Psoas muscle (tissue), 8 donors: Measurements from ENCODE around the gene DTD1. TPM values are rescaled to one million over a fixed set of nuclear protein-coding genes. Genes with fewer than 3 reads are reported as not detected.

ENCODE experiments used
- ATAC-seq, 4 donors: fragments of 200-7000 bp; cut with Tn5 transposase; one replicate each; pipeline ENCODE4 v1.9.1; 2020; ENCODE audit warnings: moderate library complexity in 3 of 4, mild to moderate bottlenecking in 2 of 4
- DNase-seq, 2 donors: peaks; one replicate each; pipeline ENCODE4 v3.0.0-alpha.2; 2020
- H3K27ac ChIP-seq: fragments of 200-600 bp; one replicate; pipeline ENCODE4 v1.8.0; 2022
- H3K27me3 ChIP-seq, 3 donors: fragments of 200-600 bp in 1 of 3; one replicate each; pipeline versions ENCODE4 v1.6.1 to v1.8.0; 2013 to 2022; ENCODE audit warnings: low read length in 2 of 3, mild to moderate bottlenecking in 2 of 3, moderate library complexity in 1 of 3; ENCODE audit not compliant: insufficient read depth in 3 of 3
- H3K36me3 ChIP-seq, 2 donors: fragments of 200-600 bp in 1 of 2; one replicate each; pipeline versions ENCODE4 v1.6.1 to v1.8.0; 2013 to 2022; ENCODE audit warnings: low read depth in 1 of 2, mild to moderate bottlenecking in 1 of 2, moderate library complexity in 1 of 2; ENCODE audit not compliant: insufficient read depth in 1 of 2
- H3K4me1 ChIP-seq: fragments of 200-600 bp; one replicate; pipeline ENCODE4 v1.8.0; 2022
- H3K4me3 ChIP-seq: fragments of 200-600 bp; one replicate; pipeline ENCODE4 v1.8.0; 2022; ENCODE audit warnings: mild to moderate bottlenecking
- H3K9me3 ChIP-seq: fragments of 200-600 bp; one replicate; pipeline ENCODE4 v1.8.0; 2022
- CTCF ChIP-seq: fragments of 200-600 bp; IDR thresholded peaks from one replicate; pipeline ENCODE4 v1.8.0; 2022; ENCODE audit warnings: antibody characterized with exemption
- WGBS, 3 donors: extraction: QIAGEN DNeasy Blood & Tissue Kit; methylation state at CpG; one replicate each; pipeline versions ENCODE4 v1.1.6 to v1.1.7; 2013; 5-methylcytosine and 5-hydroxymethylcytosine counted together
- intact Hi-C, 2 donors: fragments of 100-400 bp; cut with DNase I; formaldehyde crosslinking; loops; one replicate each; pipeline versions ENCODE4 v1.11.0 to v1.14.2; 2022
- polyA plus RNA-seq, 3 donors: library from polyadenylated mRNA; stranded (reverse); fragments of 200-250 nt; gene quantifications; one replicate each; pipeline ENCODE4 v1.2.3, GENCODE V29; 2013
- total RNA-seq, 4 donors: library from RNA; stranded (reverse); fragmentation: NEBNext Ultra II Directional in 2 of 4; extraction: Animal tissue kit (Norgen Biotek cat#: 25700) in 2 of 4; gene quantifications; one replicate each; pipeline versions ENCODE4 v1.2.1 to v1.2.4, GENCODE V29; 2021 to 2023
- donor health status: healthy with polysubstance abuse.
- donor health status: DM: no; HTN: no; CAD: no; lungs with moderate emphysema.
- donor health status: Bipolar disorder and iron deficiency.
- donor health status: healthy.
- donor health status: DM: yes; HTN: yes; CAD: no.
- donor health status: DM: no; HTN: no; CAD: no.
- donor health status: DM: no; HTN: no; CAD: no.
- donor health status: DM: yes; HTN: yes; CAD: no.

Gene DTD1
- total and polyA plus RNA-seq, 7 donors: 12.4 to 20.7 (median 18.2) TPM

GRCh38 chr20:18793625-18794427 is 206.0 kb downstream of the DTD1 start:
- Histone ChIP-seq H3K4me3 (peak overlapping the region; percentile 80), H3K9me3 (peaks cover 7% of the 10 kb centered on the region), H3K27ac (peak overlapping the region; percentile 94), H3K36me3 (no peaks in the 10 kb centered on the region), H3K27me3 (peaks cover 0 to 2% (median 0%) of the 10 kb centered on the region in 3 donors), H3K4me1 (peaks cover 9% of the 10 kb centered on the region)
- ATAC-seq (peak; percentile 99 to 100 (median 100)), DNase-seq (peak; percentile 87 to 94)
- intact Hi-C loops: loop anchor here (5.0 kb wide), 3 partner anchors 152 to 207 kb away; partner anchors contain the start of gene DTD1 (in 1 of the 2)
- TF ChIP-seq CTCF: no peak
- WGBS, 3 donors: 4 to 6% (median 6%) methylated on average over 29 of the region's 29 CpGs

- TF ChIP-seq CTCF: no peak
- peak in 3 of 4 donors; percentile 9 to 32 (median 15) for ATAC-seq
- H3K27me3 ChIP-seq: peaks cover 0 to 2% (median 0%) of the 10 kb centered on the region in 3 donors
- H3K9me3 ChIP-seq: peaks cover 7% of the 10 kb centered on the region
- H3K36me3 ChIP-seq: no peaks in the 10 kb centered on the region
- H3K4me3 ChIP-seq: peak overlapping the region; percentile 80
- intact Hi-C loops: loop anchor here (5.0 kb wide), 3 partner anchors 152 to 207 kb away; partner anchors contain the start of gene DTD1 (in 1 of the 2)
- peaks cover 9% of the 10 kb centered on the region for H3K4me1 ChIP-seq
- 12 to 23% (median 20%) methylated on average over 3 of the region's 3 CpGs for whole genome bisulfite sequencing, 3 donors
- peak overlapping the region; percentile 94 for H3K27ac ChIP-seq
- no peak for DNase-seq
Observed at GRCh38 chr20:18794428-18794787, 206.6 kb downstream of the DTD1 start.

- peaks cover 0 to 2% (median 0%) of the 10 kb centered on the region in 3 donors for H3K27me3 ChIP-seq
- H3K4me3 ChIP-seq: peak overlapping the region; percentile 80
- intact Hi-C loops: loop anchor here in 1 of 2 donors (5.0 kb wide), 1 partner anchor 163 kb away; no protein-coding TSS in a partner anchor
- H3K9me3 ChIP-seq: peaks cover 7% of the 10 kb centered on the region
- H3K4me1 ChIP-seq: peaks cover 9% of the 10 kb centered on the region
- no peak overlapping the region for H3K27ac ChIP-seq
- no peak for TF ChIP-seq CTCF
- DNase-seq (no peak), ATAC-seq (no peak)
- no peaks in the 10 kb centered on the region for H3K36me3 ChIP-seq
- WGBS, 3 donors: 60 to 70% (median 66%) methylated on average over 4 of the region's 4 CpGs
Observed at GRCh38 chr20:18795366-18795765, 207.5 kb downstream of the DTD1 start.

GRCh38 chr20:18796282-18796833 is 208.5 kb downstream of the DTD1 start:
- ATAC-seq (no peak), DNase-seq (no peak)
- no peak overlapping the region for H3K4me3 ChIP-seq
- intact Hi-C loops: loop anchor here in 1 of 2 donors (5.0 kb wide), 1 partner anchor 164 kb away; no protein-coding TSS in a partner anchor
- no peak overlapping the region for H3K27ac ChIP-seq
- WGBS, 3 donors: 89 to 97% (median 94%) methylated on average over 2 of the region's 2 CpGs
- peaks cover 7% of the 10 kb centered on the region for H3K9me3 ChIP-seq
- H3K36me3 ChIP-seq: no peaks in the 10 kb centered on the region
- H3K4me1 ChIP-seq: peaks cover 9% of the 10 kb centered on the region
- no peak for TF ChIP-seq CTCF
- H3K27me3 ChIP-seq: no peaks in the 10 kb centered on the region
